Measurements from ENCODE around the gene RALGPS2.

The RALGPS2 gene

DNA sequence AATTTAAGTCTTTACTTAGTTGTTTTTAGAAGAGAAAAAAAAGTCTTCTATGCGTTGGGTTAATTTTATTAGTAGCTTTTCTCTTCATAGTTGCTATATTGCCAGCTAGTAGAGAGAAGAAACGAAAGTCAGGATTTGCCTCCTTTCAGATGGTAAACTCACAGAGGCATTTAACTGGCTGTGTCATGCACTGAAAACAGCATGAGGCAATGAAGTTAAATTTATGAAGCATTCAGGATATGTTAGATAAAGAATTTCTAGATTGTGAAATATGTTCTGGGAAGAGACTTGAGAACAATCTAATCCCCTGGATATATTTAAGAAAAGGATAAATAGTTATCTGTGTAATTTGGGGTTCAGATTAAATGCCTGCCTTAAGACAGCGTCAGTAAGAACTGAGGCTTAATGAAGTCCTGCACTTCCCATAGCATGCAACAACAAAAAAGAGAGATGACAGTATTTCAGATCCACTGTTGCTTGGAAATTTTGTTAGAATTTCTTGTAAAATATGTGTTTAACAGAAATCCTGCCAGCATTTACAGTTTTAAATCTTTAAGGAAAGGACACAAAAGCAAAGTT is 144.2 kb downstream of the RALGPS2 start:
- DNase-seq = no peak

DNA sequence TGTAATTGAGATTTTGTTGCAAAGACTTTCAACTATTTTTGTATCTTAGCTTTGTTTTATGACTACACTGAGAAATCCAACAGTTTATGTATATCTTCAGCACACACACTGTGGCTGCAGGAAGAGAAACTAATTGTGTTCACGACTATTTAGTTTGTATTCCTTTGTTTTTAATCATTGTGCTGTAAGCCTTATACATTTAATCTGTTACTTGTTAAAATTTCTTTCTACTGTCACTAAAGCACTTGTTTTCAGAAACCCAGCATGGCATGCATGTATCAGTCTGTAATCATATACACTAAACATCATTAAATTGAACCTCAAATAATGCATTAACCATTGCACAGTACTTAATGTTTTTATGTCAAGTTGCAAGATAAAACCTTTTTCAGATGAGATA is 145.2 kb downstream of the RALGPS2 start:
- no peak for DNase-seq

DNA sequence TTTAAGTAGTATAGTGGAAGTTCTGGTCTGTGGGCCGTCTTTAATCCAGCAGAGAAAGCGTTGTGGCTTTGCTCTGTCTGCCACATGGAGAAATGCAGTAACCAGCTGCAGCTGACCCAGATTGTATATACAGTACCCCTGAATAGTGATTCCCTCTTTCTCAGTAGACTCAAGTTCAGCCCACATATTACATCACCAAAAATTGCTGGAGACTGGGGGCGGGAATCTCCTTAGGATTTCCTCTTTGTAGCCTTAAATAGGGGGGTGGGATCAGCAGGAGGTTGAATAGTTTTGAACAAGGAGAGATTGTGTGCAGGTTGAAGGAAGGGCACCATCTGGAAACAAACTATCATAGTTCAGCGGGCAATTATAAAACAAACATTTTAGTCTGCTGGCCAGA is 145.9 kb downstream of the RALGPS2 start, which contains the start of gene ANGPTL1:
Gene ANGPTL1 (minus strand): TSS at position 134 of the 400 bp plus-strand sequence. CDS start 5,301 bp downstream, outside the sequence.
- no peak for DNase-seq

- no peak for DNase-seq
Observed at GRCh38 chr1:178871551-178872320, 146.7 kb downstream of the RALGPS2 start.

DNA sequence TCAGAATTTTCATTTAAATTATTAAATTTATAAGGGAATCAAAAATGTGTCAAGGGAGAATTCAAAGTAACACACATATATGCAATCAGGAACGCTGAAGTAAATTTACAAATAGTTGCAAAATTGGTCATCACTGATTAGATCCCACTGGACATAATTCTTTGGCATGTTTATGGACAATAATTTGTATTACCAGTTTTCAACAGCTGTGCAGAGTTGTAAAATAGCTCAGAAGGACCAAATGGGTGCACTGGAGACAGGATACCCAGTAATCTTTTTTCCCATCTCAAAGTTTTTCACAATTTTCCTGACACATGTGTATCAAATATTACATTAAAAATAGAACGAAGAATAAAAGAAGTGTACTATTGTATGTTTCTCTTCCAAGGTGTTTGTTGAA is 149.9 kb downstream of the RALGPS2 start:
- no peak for DNase-seq

GRCh38 chr1:178875936-178876335 is 150.9 kb downstream of the RALGPS2 start:
- no peak for DNase-seq

- no peak for DNase-seq
Observed at GRCh38 chr1:178877896-178878295, 152.9 kb downstream of the RALGPS2 start.

- no peak for DNase-seq
Observed at GRCh38 chr1:178881950-178882349, 156.9 kb downstream of the RALGPS2 start.

DNA sequence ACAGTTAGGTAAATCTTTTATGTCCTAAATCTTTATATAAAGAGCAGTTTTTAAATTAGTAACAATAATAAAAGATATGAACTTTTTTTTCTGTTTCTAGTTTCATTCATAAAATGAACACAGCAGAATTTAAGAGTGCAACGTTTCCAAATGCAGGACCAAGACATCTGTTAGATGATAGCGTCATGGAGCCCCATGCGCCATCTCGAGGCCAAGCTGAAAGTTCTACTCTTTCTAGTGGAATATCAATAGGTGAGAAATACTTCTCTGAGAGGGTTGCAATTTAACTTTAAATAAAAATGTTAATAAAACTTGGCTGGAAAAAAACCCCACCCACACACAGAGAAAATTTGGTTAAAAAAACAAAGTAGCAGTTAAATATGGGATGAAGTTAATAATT is 160.8 kb downstream of the RALGPS2 start:
- no peak for DNase-seq

- no peak for DNase-seq
Observed at GRCh38 chr1:178886551-178886950, 161.5 kb downstream of the RALGPS2 start.

- no peak for DNase-seq
Observed at GRCh38 chr1:178895928-178896327, 170.9 kb downstream of the RALGPS2 start.

DNA sequence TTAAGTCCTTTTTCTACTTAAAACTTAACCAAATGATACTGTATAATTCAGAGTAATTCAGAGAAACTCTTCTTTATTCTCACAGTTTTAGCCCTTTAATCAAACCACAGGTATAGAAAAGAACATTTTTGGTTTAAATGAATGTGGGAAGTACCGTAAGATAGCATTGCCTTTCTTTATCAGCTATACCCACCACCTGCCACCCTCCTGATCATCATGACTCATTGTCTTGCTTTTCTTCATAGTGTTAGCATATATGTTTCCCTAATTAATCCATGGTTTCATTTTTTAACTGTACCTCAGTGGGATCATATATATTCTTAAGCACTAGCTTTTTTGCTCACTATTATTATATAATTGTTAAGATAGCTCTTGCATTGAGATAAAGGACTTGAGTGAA is 173.4 kb downstream of the RALGPS2 start:
- DNase-seq = no peak

GRCh38 chr1:178899402-178899801 is 174.4 kb downstream of the RALGPS2 start:
- no peak for DNase-seq

GRCh38 chr1:178901482-178902125 is 176.6 kb downstream of the RALGPS2 start:
- DNase-seq = no peak

- DNase-seq = no peak
Observed at GRCh38 chr1:178908358-178908757, 183.3 kb downstream of the RALGPS2 start.

DNA sequence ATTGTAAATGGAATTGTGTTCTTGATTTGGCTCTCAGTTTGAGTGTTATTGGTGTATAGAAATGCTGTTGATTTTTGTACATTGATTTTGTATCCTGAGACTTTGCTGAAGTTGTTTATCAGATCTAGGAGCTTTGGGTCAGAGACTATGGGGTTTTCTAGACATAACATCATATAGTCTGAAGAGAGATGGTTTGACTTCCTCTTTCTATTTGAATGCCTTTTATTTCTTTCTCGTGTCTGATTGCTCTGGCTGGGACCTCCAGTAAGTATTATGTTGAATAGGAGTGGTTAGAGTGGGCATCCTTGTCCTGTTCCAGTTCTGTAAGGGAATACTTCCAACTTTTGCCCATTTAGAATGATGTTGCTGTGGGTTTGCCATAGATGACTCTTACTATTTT is 185.0 kb downstream of the RALGPS2 start:
- DNase-seq = no peak

- no peak for DNase-seq
Observed at GRCh38 chr1:178912597-178912996, 187.6 kb downstream of the RALGPS2 start.

- no peak for DNase-seq
Observed at GRCh38 chr1:178916448-178917174, 191.6 kb downstream of the RALGPS2 start.

GRCh38 chr1:178918308-178918707 is 193.3 kb downstream of the RALGPS2 start:
- DNase-seq = no peak

DNA sequence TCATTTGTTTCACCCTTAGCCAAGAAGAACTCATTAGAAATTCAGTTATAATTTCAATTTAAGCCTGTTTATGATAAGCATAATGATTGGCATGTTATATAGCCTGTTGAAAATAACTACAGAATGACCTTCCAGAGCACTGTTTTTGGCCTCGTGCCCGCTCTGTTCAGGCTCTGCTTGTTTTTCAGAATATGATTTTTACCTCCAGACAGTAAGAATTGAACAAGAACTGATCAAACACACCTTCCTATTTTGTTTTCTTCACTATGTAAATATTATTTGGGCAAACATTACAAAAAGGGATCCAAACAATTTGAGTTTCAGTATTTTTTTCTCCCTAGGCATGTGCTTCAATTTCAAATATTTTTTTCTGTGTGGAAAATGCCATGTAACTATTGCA is 193.9 kb downstream of the RALGPS2 start:
- DNase-seq = no peak

GRCh38 chr1:178919581-178919980 is 194.5 kb downstream of the RALGPS2 start:
- DNase-seq = no peak

- no peak for DNase-seq
Observed at GRCh38 chr1:178921499-178921898, 196.5 kb downstream of the RALGPS2 start.

- no peak for DNase-seq
Observed at GRCh38 chr1:178923512-178923911, 198.5 kb downstream of the RALGPS2 start.

All from CD4-positive, alpha-beta T cell treated with Interferon gamma for 1 hour (primary cell).